NT2/D1 (cell line): ENCODE results near the gene SEL1L2.

Experiments used
- SUZ12 ChIP-seq: IDR thresholded peaks from 2 replicates; pipeline ENCODE4 v1.6.1; 2011; ENCODE audit not compliant: insufficient read length, insufficient read depth; ENCODE audit errors: extremely low read depth
- YY1 ChIP-seq: IDR thresholded peaks from 2 replicates; pipeline ENCODE4 v1.6.1; 2011; ENCODE audit not compliant: insufficient read length, insufficient read depth
- ZNF274 ChIP-seq: IDR thresholded peaks from 2 replicates; pipeline ENCODE4 v1.6.1; 2011; ENCODE audit warnings: mild to moderate bottlenecking, low read depth, low read length

DNA sequence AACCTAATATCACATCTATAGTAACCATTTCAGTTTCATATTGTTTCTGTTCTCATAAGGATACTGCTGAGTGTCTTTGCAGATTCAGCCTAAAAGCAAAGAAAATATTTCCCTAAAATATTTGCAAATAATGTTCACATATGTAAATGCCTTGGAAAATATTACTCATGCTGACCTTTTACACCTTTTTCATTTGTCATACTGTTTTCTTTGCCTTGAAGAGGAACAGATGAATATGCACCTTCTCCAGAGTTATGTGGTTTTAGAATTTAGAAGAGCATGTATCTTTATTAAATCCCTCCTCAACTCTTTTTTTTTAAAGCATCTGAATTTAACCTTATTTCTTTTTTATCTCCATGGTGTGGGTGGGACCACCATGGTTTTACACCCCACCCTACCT lies 173.1 kb downstream of the SEL1L2 start:
- TF ChIP-seq YY1 (no peak), ZNF274 (no peak), SUZ12 (no peak)
